ENCODE data around the gene GAS6. TPM values are rescaled to one million over a fixed set of nuclear protein-coding genes. Genes with fewer than 3 reads are reported as not detected.
"Not testable (repeated sequence)": the region's sequence is repeated elsewhere in the genome, so short reads cannot be mapped to it uniquely, and the experiment has no call there.

GAS6 gene
- polyA plus RNA-seq, 4 donors, result 42.7 to 136 (median 86.0) TPM

- no peak for FAIRE-seq
Observed at GRCh38 chr13:113828282-113828825, 35.5 kb downstream of the GAS6 start.

DNA sequence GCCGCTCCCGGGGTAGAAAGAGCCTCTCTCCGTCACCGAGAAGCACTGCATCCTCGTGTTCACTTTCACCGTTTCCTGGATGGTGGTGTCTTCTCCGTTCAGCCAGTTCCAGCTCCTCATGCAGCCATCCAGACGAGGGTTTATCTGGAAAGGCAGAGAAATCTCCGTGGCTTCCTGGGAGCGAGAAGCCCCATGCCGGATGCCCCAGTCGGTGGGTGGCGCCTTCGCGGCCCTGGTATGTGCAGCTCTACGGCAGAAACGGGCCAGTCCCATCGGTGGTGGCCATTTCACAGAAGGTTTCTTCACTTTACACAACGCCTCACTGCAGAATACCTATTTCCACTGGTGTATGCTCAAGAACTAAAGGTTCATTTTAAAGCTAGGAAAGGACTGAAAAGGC is 36.9 kb downstream of the GAS6 start:
- H3K4me3 ChIP-seq (ENCODE audit: low read depth in 1 of 3, low read length in 3 of 3), result no peak overlapping the region
- 86 to 94% (median 92%) methylated on average over 19 of the region's 19 CpGs for WGBS, 3 donors
- no peak for DNase-seq
- FAIRE-seq, result no peak
- H3K9me3 ChIP-seq (ENCODE audit: control insufficient read depth in 2 of 2, insufficient read depth in 1 of 2, low read depth in 1 of 2, low read length in 1 of 2), result no peaks in the 10 kb centered on the region
- no peak overlapping the region for H3K27ac ChIP-seq (ENCODE audit: low read depth in 1 of 3, low read length in 2 of 3)
- no peaks in the 10 kb centered on the region for H3K4me1 ChIP-seq (ENCODE audit: control insufficient read depth in 3 of 3, insufficient read depth in 2 of 3, low read depth in 1 of 3, low read length in 2 of 3)
- no peaks in the 10 kb centered on the region for H3K27me3 ChIP-seq (ENCODE audit: control insufficient read depth in 3 of 3, insufficient read depth in 3 of 3, low read length in 3 of 3)
- H3K36me3 ChIP-seq (ENCODE audit: control insufficient read depth in 3 of 3, insufficient read depth in 2 of 3, low read depth in 1 of 3, low read length in 3 of 3), result peaks cover 6 to 61% (median 6%) of the 10 kb centered on the region in 3 donors

More at GRCh38 chr13:113828282-113828825, 35.5 kb downstream of the GAS6 start:
- no peak overlapping the region for H3K4me3 ChIP-seq (ENCODE audit: low read depth in 1 of 3, low read length in 3 of 3)
- no peaks in the 10 kb centered on the region for H3K4me1 ChIP-seq (ENCODE audit: control insufficient read depth in 3 of 3, insufficient read depth in 2 of 3, low read depth in 1 of 3, low read length in 2 of 3)
- DNase-seq, result no peak
- no peak overlapping the region for H3K27ac ChIP-seq (ENCODE audit: low read depth in 1 of 3, low read length in 2 of 3)
- WGBS, 3 donors, result 90 to 96% (median 94%) methylated on average over 19 to 20 of the region's 20 CpGs
- no peaks in the 10 kb centered on the region for H3K9me3 ChIP-seq (ENCODE audit: control insufficient read depth in 2 of 2, insufficient read depth in 1 of 2, low read depth in 1 of 2, low read length in 1 of 2)
- no peaks in the 10 kb centered on the region for H3K27me3 ChIP-seq (ENCODE audit: control insufficient read depth in 3 of 3, insufficient read depth in 3 of 3, low read length in 3 of 3)
- H3K36me3 ChIP-seq (ENCODE audit: control insufficient read depth in 3 of 3, insufficient read depth in 2 of 3, low read depth in 1 of 3, low read length in 3 of 3), result peaks cover 4 to 60% (median 6%) of the 10 kb centered on the region in 3 donors

DNA sequence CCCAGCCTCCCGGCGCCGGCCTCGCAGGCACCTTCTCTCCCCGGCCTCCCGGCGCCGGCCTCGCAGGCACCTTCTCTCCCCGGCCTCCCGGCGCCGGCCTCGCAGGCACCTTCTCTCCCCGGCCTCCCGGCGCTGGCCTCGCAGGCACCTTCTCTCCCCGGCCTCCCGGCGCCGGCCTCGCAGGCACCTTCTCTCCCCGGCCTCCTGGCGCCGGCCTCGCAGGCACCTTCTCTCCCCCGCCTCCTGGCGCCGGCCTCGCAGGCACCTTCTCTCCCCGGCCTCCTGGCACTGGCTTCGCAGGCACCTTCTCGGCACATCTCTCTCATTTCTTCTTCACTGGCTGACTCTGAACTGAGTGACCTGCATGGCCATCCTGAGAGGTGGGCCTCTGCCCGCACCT is 37.4 kb downstream of the GAS6 start:
- FAIRE-seq, result not testable (repeated sequence)
- WGBS, 3 donors, result 81 to 92% (median 85%) methylated on average over 25 to 32 of the region's 35 CpGs

DNA sequence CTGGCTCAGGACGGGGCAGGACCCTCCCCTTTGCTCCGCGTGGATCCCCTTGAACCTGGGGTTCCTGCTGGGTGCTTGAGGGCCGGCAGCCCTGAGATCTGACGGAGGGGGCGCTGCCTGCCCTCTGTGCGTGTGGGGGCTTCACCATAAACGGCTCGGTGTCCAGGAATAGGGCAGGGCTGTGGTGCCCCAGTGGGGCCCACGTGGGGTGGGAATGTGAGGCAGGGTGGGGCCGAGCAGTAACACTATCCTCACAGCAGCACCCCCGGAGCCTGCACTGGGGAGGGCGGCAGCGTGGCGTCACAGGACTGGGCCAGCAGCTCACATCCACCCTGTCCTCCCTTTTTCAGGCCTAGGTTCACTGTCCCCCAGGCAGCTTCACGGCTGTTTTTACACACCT is 38.0 kb downstream of the GAS6 start:
- DNase-seq (no peak), FAIRE-seq (no peak)
- 81 to 88% (median 81%) methylated on average over 16 of the region's 16 CpGs for WGBS, 3 donors
- H3K4me1 ChIP-seq (ENCODE audit: control insufficient read depth in 3 of 3, insufficient read depth in 2 of 3, low read depth in 1 of 3, low read length in 2 of 3), result no peaks in the 10 kb centered on the region
- H3K27ac ChIP-seq (ENCODE audit: low read depth in 1 of 3, low read length in 2 of 3), result no peak overlapping the region
- peaks cover 6 to 67% (median 6%) of the 10 kb centered on the region in 3 donors for H3K36me3 ChIP-seq (ENCODE audit: control insufficient read depth in 3 of 3, insufficient read depth in 2 of 3, low read depth in 1 of 3, low read length in 3 of 3)
- no peak overlapping the region for H3K4me3 ChIP-seq (ENCODE audit: low read depth in 1 of 3, low read length in 3 of 3)
- no peaks in the 10 kb centered on the region for H3K27me3 ChIP-seq (ENCODE audit: control insufficient read depth in 3 of 3, insufficient read depth in 3 of 3, low read length in 3 of 3)
- H3K9me3 ChIP-seq (ENCODE audit: control insufficient read depth in 2 of 2, insufficient read depth in 1 of 2, low read depth in 1 of 2, low read length in 1 of 2), result no peaks in the 10 kb centered on the region

More for the DNA sequence above, 37.4 kb downstream of the GAS6 start:
- peaks cover 6 to 65% (median 6%) of the 10 kb centered on the region in 3 donors for H3K36me3 ChIP-seq (ENCODE audit: control insufficient read depth in 3 of 3, insufficient read depth in 2 of 3, low read depth in 1 of 3, low read length in 3 of 3)
- DNase-seq; H3K4me1 ChIP-seq (ENCODE audit: control insufficient read depth in 3 of 3, insufficient read depth in 2 of 3, low read depth in 1 of 3, low read length in 2 of 3); H3K9me3 ChIP-seq (ENCODE audit: control insufficient read depth in 2 of 2, insufficient read depth in 1 of 2, low read depth in 1 of 2, low read length in 1 of 2); H3K27me3 ChIP-seq (ENCODE audit: control insufficient read depth in 3 of 3, insufficient read depth in 3 of 3, low read length in 3 of 3); H3K4me3 ChIP-seq (ENCODE audit: low read depth in 1 of 3, low read length in 3 of 3); H3K27ac ChIP-seq (ENCODE audit: low read depth in 1 of 3, low read length in 2 of 3): not testable (repeated sequence)

- DNase-seq, result no peak
- peaks cover 6 to 77% (median 6%) of the 10 kb centered on the region in 3 donors for H3K36me3 ChIP-seq (ENCODE audit: control insufficient read depth in 3 of 3, insufficient read depth in 2 of 3, low read depth in 1 of 3, low read length in 3 of 3)
- H3K4me1 ChIP-seq (ENCODE audit: control insufficient read depth in 3 of 3, insufficient read depth in 2 of 3, low read depth in 1 of 3, low read length in 2 of 3), result no peaks in the 10 kb centered on the region
- H3K27ac ChIP-seq (ENCODE audit: low read depth in 1 of 3, low read length in 2 of 3), result no peak overlapping the region
- 80 to 96% (median 91%) methylated on average over 19 of the region's 19 CpGs for WGBS, 3 donors
- H3K4me3 ChIP-seq (ENCODE audit: low read depth in 1 of 3, low read length in 3 of 3), result no peak overlapping the region
- H3K27me3 ChIP-seq (ENCODE audit: control insufficient read depth in 3 of 3, insufficient read depth in 3 of 3, low read length in 3 of 3), result no peaks in the 10 kb centered on the region
- no peaks in the 10 kb centered on the region for H3K9me3 ChIP-seq (ENCODE audit: control insufficient read depth in 2 of 2, insufficient read depth in 1 of 2, low read depth in 1 of 2, low read length in 1 of 2)
- FAIRE-seq, result no peak
Observed at GRCh38 chr13:113823771-113824170, 40.1 kb downstream of the GAS6 start.

GRCh38 chr13:113822956-113823744 is 40.7 kb downstream of the GAS6 start:
- no peaks in the 10 kb centered on the region for H3K4me1 ChIP-seq (ENCODE audit: control insufficient read depth in 3 of 3, insufficient read depth in 2 of 3, low read depth in 1 of 3, low read length in 2 of 3)
- H3K27ac ChIP-seq (ENCODE audit: low read depth in 1 of 3, low read length in 2 of 3), result no peak overlapping the region
- H3K36me3 ChIP-seq (ENCODE audit: control insufficient read depth in 3 of 3, insufficient read depth in 2 of 3, low read depth in 1 of 3, low read length in 3 of 3), result peaks cover 6 to 75% (median 6%) of the 10 kb centered on the region in 3 donors
- H3K4me3 ChIP-seq (ENCODE audit: low read depth in 1 of 3, low read length in 3 of 3), result no peak overlapping the region
- 90 to 92% (median 91%) methylated on average over 45 of the region's 45 CpGs for WGBS, 3 donors
- no peak for DNase-seq
- no peaks in the 10 kb centered on the region for H3K27me3 ChIP-seq (ENCODE audit: control insufficient read depth in 3 of 3, insufficient read depth in 3 of 3, low read length in 3 of 3)
- no peaks in the 10 kb centered on the region for H3K9me3 ChIP-seq (ENCODE audit: control insufficient read depth in 2 of 2, insufficient read depth in 1 of 2, low read depth in 1 of 2, low read length in 1 of 2)
- FAIRE-seq, result no peak

- no peak for FAIRE-seq
- DNase-seq, result no peak
- Histone ChIP-seq H3K9me3 (ENCODE audit: control insufficient read depth in 2 of 2, insufficient read depth in 1 of 2, low read depth in 1 of 2, low read length in 1 of 2) (no peaks in the 10 kb centered on the region), H3K36me3 (ENCODE audit: control insufficient read depth in 3 of 3, insufficient read depth in 2 of 3, low read depth in 1 of 3, low read length in 3 of 3) (peaks cover 1 to 70% (median 6%) of the 10 kb centered on the region in 3 donors), H3K4me1 (ENCODE audit: control insufficient read depth in 3 of 3, insufficient read depth in 2 of 3, low read depth in 1 of 3, low read length in 2 of 3) (no peaks in the 10 kb centered on the region), H3K27me3 (ENCODE audit: control insufficient read depth in 3 of 3, insufficient read depth in 3 of 3, low read length in 3 of 3) (no peaks in the 10 kb centered on the region), H3K4me3 (ENCODE audit: low read depth in 1 of 3, low read length in 3 of 3) (no peak overlapping the region), H3K27ac (ENCODE audit: low read depth in 1 of 3, low read length in 2 of 3) (no peak overlapping the region)
- 97 to 98% (median 97%) methylated on average over 12 of the region's 12 CpGs for WGBS, 3 donors
Observed at GRCh38 chr13:113822266-113822665, 41.6 kb downstream of the GAS6 start.

GRCh38 chr13:113821847-113822246 is 42.0 kb downstream of the GAS6 start:
- H3K4me1 ChIP-seq (ENCODE audit: control insufficient read depth in 3 of 3, insufficient read depth in 2 of 3, low read depth in 1 of 3, low read length in 2 of 3), result no peaks in the 10 kb centered on the region
- no peaks in the 10 kb centered on the region for H3K27me3 ChIP-seq (ENCODE audit: control insufficient read depth in 3 of 3, insufficient read depth in 3 of 3, low read length in 3 of 3)
- FAIRE-seq, result no peak
- peak overlapping the region in 1 of 3 donors; percentile 49 for H3K27ac ChIP-seq (ENCODE audit: low read depth in 1 of 3, low read length in 2 of 3)
- DNase-seq, result no peak
- WGBS, 3 donors, result 90 to 93% (median 90%) methylated on average over 21 to 24 of the region's 24 CpGs
- H3K36me3 ChIP-seq (ENCODE audit: control insufficient read depth in 3 of 3, insufficient read depth in 2 of 3, low read depth in 1 of 3, low read length in 3 of 3), result peaks cover 0 to 67% (median 6%) of the 10 kb centered on the region in 3 donors
- no peaks in the 10 kb centered on the region for H3K9me3 ChIP-seq (ENCODE audit: control insufficient read depth in 2 of 2, insufficient read depth in 1 of 2, low read depth in 1 of 2, low read length in 1 of 2)
- H3K4me3 ChIP-seq (ENCODE audit: low read depth in 1 of 3, low read length in 3 of 3), result no peak overlapping the region

Data from small intestine (tissue), 7 donors.